Left lobe of liver (tissue), 1 donor: ENCODE data around the gene GOLGA6L26. TPM values are rescaled to one million over a fixed set of nuclear protein-coding genes. Genes with fewer than 3 reads are reported as not detected.

Experiments
- total RNA-seq: library from RNA; stranded (reverse); gene quantifications from one replicate; pipeline ENCODE4 v1.2.1, GENCODE V29; 2021
- donor health status: DM: no; HTN: yes; CAD: no.

The GOLGA6L26 gene
- total RNA-seq, 1 donor from 2014 or later = not detected

Other genes with a start within 250 kb of the GOLGA6L26 start
- not detected for gene GOLGA6L1, start 197.4 kb downstream of the GOLGA6L26 start, total RNA-seq
- gene GOLGA8S, start 20.6 kb upstream of the GOLGA6L26 start, total RNA-seq = 0.35 TPM
- gene GOLGA6L2, start 113.0 kb upstream of the GOLGA6L26 start, total RNA-seq = not detected
- 0.13 TPM for gene MKRN3, start 231.5 kb upstream of the GOLGA6L26 start, total RNA-seq